HepG2 (cell line): Measurements from ENCODE around the gene C1QTNF9. TPM values are rescaled to one million over a fixed set of nuclear protein-coding genes. Genes with fewer than 3 reads are reported as not detected.

Experiments used
- CC2D1A ChIP-seq: sonication (generic); formaldehyde crosslinking; IDR thresholded peaks from 2 replicates; pipeline ENCODE4 v1.8.1; 2023; ENCODE audit warnings: mild to moderate bottlenecking, missing genetic modification reagents
- GABPA ChIP-seq, 2 experiments: IDR thresholded peaks; 2 replicates each; pipeline ENCODE4 v1.6.1; 2011 to 2016; ENCODE audit warnings: low read depth in 2 of 2, low read length in 1 of 2, missing biosample characterization in 1 of 2, missing genetic modification characterization in 1 of 2
- MEF2D ChIP-seq: sonication (generic); formaldehyde crosslinking; IDR thresholded peaks from 2 replicates; pipeline ENCODE4 v1.5.1; 2020; ENCODE audit warnings: mild to moderate bottlenecking, missing genetic modification reagents
- MXD4 ChIP-seq: IDR thresholded peaks from 2 replicates; pipeline ENCODE4 v1.6.1; 2016; ENCODE audit warnings: mild to moderate bottlenecking, missing biosample characterization, missing genetic modification reagents
- NBN ChIP-seq: fragments of 450-650 bp; conservative IDR thresholded peaks from 2 replicates; pipeline ENCODE4 v1.6.1; 2017
- ZFP1 ChIP-seq: IDR thresholded peaks from 2 replicates; pipeline ENCODE4 v1.6.1; 2016
- ZFP41 ChIP-seq: sonication (generic); formaldehyde crosslinking; IDR thresholded peaks from 2 replicates; pipeline ENCODE4 v1.4.0; 2020; ENCODE audit warnings: mild to moderate bottlenecking, missing genetic modification reagents, borderline replicate concordance
- ZNF407 ChIP-seq: sonication (generic); formaldehyde crosslinking; IDR thresholded peaks from one replicate; pipeline ENCODE4 v1.5.1; 2020; ENCODE audit warnings: mild to moderate bottlenecking, missing genetic modification reagents; ENCODE audit errors: not compliant biosample characterization
- ZNF546 ChIP-seq: sonication (generic); formaldehyde crosslinking; conservative IDR thresholded peaks from 2 replicates; pipeline ENCODE4 v1.8.1; 2023; ENCODE audit warnings: mild to moderate bottlenecking, missing genetic modification reagents
- ZNF629 ChIP-seq: sonication (generic); formaldehyde crosslinking; conservative IDR thresholded peaks from 2 replicates; pipeline ENCODE4 v1.5.0; 2020; ENCODE audit warnings: missing genetic modification reagents
- ZNF674 ChIP-seq: sonication (generic); formaldehyde crosslinking; IDR thresholded peaks from 2 replicates; pipeline ENCODE4 v1.5.0; 2020; ENCODE audit warnings: low read depth, mild to moderate bottlenecking, missing genetic modification reagents
- ZNF713 ChIP-seq: sonication (generic); formaldehyde crosslinking; IDR thresholded peaks from 2 replicates; pipeline ENCODE4 v1.4.0; 2020; ENCODE audit warnings: mild to moderate bottlenecking, missing genetic modification reagents
- polyA plus RNA-seq, 8 experiments: library from polyadenylated mRNA; depleted of rRNA in 3 of 8; stranded (reverse) in 7 of 8; unstranded in 1 of 8; fragments of >200 nt; fragmentation: Illumina TruSeq in 4 of 8; extraction: Trizol in 4 of 8; gene quantifications; 2 replicates each; pipeline versions ENCODE4 v1.2.1 to v1.2.3, GENCODE V29; 2011 to 2016; ENCODE audit warnings: low read depth in 4 of 8, missing spikeins in 1 of 8, mixed read lengths in 1 of 8; ENCODE audit not compliant: insufficient read depth in 1 of 8
- total RNA-seq, 5 experiments: library from RNA; depleted of rRNA; stranded (reverse); fragments of >200 nt; fragmentation: Illumina TruSeq; extraction: Trizol; gene quantifications; 2 replicates each; pipeline ENCODE4 v1.2.3, GENCODE V29; 2016; ENCODE audit warnings: low read depth in 1 of 5
- TF ChIP-seq, protein P1 (sequence below): sonication (generic); formaldehyde crosslinking; IDR thresholded peaks from 2 replicates; pipeline ENCODE4 v1.5.1; 2020; ENCODE audit warnings: mild to moderate bottlenecking, missing genetic modification reagents
- TF ChIP-seq, protein P2 (sequence below): IDR thresholded peaks from 2 replicates; pipeline ENCODE4 v1.6.1; 2012; ENCODE audit warnings: low read depth, low read length, improper control_type of control experiment

The C1QTNF9 gene
- total and polyA plus RNA-seq, 2 of the 13 experiments (the other 11 are each of a cell fraction or from before 2014, with no cell fraction given): not detected

DNA sequence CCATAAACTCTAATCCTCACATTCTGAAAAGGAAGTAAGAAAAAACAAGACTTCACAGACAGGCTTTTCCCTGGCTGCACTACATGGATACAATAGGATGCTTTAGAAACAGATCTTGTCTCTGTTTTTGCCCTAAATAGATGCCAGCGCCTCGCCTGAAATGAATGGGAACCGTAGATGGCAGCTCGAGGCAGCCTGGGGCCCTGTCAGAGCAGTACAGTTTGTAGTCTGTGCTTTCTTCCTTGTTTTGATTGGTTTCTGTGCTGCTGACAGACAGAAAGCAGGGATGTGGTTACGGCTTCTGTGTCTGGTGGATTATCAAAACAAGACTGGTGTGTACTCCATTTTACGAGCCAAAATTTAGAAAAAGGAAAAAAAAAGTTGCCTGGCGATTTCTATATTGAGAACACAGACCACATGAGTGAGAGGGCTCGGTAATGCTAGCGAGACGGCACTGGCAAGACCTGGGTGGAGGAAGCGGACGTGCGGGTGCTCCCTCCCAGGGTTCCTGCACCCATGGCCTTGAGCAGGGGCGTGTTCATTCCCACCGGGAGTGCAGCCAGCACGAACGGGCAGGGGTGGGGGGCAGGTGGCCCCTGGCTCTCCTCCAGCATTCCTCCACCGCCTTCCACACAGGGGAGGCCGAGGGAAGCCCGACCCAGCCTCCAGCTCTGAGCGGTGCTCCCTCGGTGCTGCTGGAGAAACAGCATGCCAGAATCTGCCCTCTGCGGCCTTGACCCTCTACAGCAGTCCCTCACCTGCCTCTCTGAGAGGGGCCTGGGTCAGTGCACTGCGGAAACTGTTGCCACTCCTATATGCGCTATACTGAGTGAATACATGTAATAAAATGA is 37.6 kb upstream of the C1QTNF9 start (continued):
- TF ChIP-seq, protein P1, sequence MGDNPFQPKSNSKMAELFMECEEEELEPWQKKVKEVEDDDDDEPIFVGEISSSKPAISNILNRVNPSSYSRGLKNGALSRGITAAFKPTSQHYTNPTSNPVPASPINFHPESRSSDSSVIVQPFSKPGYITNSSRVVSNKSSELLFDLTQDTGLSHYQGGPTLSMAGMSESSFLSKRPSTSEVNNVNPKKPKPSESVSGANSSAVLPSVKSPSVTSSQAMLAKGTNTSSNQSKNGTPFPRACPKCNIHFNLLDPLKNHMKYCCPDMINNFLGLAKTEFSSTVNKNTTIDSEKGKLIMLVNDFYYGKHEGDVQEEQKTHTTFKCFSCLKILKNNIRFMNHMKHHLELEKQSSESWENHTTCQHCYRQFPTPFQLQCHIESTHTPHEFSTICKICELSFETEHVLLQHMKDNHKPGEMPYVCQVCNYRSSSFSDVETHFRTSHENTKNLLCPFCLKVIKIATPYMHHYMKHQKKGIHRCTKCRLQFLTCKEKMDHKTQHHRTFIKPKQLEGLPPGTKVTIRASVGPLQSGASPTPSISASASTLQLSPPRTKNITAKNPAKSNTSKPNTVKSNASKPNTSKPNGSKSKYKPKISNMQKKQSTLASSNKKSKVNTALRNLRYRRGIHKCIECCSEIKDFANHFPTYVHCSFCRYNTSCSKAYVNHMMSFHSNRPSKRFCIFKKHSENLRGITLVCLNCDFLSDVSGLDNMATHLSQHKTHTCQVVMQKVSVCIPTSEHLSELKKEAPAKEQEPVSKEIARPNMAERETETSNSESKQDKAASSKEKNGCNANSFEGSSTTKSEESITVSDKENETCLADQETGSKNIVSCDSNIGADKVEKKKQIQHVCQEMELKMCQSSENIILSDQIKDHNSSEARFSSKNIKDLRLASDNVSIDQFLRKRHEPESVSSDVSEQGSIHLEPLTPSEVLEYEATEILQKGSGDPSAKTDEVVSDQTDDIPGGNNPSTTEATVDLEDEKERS (CRISPR knock-in tag): no peak
- no peak for TF ChIP-seq ZNF674
- no peak for TF ChIP-seq GABPA (IDR thresholded peaks at IDR 0.05; ENCODE audit: low read depth, low read length)
- 0 out of 2 replicates have a peak, but pooled peaks have one; percentile 19 for TF ChIP-seq GABPA (CRISPR knock-in tag; IDR thresholded peaks at IDR 0.05; ENCODE audit: low read depth)
- TF ChIP-seq, protein P2, sequence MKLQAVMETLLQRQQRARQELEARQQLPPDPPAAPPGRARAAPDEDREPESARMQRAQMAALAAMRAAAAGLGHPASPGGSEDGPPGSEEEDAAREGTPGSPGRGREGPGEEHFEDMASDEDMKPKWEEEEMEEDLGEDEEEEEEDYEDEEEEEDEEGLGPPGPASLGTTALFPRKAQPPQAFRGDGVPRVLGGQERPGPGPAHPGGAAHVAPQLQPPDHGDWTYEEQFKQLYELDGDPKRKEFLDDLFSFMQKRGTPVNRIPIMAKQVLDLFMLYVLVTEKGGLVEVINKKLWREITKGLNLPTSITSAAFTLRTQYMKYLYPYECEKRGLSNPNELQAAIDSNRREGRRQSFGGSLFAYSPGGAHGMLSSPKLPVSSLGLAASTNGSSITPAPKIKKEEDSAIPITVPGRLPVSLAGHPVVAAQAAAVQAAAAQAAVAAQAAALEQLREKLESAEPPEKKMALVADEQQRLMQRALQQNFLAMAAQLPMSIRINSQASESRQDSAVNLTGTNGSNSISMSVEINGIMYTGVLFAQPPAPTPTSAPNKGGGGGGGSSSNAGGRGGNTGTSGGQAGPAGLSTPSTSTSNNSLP: no peak
- no peak for TF ChIP-seq ZNF407 (CRISPR knock-in tag)
- TF ChIP-seq NBN: no peak
- TF ChIP-seq ZFP1 (CRISPR knock-in tag): 0 out of 2 replicates have a peak, but pooled peaks have one; percentile 26
- TF ChIP-seq MXD4 (CRISPR knock-in tag): peak; percentile 32; the same call in 1 of the 2 replicates
- TF ChIP-seq ZFP41 (CRISPR knock-in tag): no peak
- TF ChIP-seq ZNF546 (CRISPR knock-in tag): 0 out of 2 replicates have a peak, but pooled peaks have one; percentile 59
- TF ChIP-seq CC2D1A (CRISPR knock-in tag): no peak
- peak; percentile 58; the same call in 1 of the 2 replicates for TF ChIP-seq MEF2D (CRISPR knock-in tag)
- no peak for TF ChIP-seq ZNF713 (CRISPR knock-in tag)
- TF ChIP-seq ZNF629 (CRISPR knock-in tag): peak; percentile 27; the same call in 1 of the 2 replicates
